Cerebellar nuclear complex (tissue), 1 donor: ENCODE results near the gene CSTF1.
"Not testable (repeated sequence)": the region's sequence is repeated elsewhere in the genome, so short reads cannot be mapped to it uniquely, and the experiment has no call there.

Source experiments
- DNase-seq, 2 experiments: peaks; one replicate each; lab custom pipeline; 2025; lab: John Stamatoyannopoulos, UW

CSTF1 gene

DNA sequence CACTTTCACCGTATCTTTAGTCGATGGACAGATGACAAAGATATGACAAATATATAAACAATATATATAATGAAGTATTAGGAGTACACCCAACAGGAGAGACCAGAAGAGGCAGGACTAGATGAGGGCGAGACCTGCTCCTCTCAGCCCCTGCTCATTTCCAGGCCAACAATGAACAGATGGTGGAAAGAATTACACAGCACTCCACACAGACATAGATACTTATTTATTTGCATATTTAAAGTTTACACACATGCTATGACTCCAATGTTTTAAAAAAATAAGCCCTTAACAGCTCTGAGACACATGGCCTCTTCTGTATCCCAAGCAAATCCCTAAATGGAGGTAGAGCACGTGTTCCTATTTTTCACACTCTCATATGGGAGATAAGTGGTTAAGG is 23.3 kb upstream of the CSTF1 start:
- DNase-seq: no peak

DNA sequence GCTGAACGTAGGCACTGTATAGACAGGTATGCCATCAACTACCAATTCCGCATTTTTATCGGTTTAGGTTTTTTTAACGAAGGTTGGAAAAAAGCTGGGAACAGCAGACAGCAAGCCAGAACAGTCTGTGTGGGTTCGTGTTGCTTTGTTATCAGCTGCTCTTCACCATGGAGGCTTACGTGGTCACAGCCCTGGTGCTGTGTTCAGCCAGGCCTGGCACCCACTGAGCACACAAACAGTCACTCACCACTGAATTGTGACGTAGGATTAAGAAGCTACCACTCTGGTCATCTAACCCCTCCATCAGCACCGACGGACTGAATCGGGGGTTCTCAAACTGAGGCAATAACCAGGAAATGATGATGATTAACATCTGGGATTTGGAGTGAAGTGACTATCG is 20.5 kb upstream of the CSTF1 start:
- DNase-seq: no peak

DNA sequence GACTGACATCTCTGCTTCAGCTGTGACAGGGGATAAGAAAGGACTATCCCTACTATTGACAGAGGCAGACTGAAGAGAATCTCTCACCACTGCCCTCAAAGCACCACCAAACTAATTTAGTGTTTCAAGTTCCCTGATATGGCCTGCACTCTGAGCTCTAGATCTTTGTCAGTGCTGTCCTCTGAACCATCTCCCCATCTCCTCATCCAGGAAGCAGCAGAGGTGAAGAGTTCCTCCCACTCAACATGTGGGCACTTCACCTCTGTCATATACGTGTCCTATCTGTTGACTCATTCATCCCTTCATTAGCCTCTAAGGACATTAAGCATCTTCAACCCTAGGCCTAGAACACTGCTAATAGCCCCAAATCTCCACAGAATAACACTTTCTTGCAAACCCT is 19.6 kb upstream of the CSTF1 start:
- no peak for DNase-seq

DNA sequence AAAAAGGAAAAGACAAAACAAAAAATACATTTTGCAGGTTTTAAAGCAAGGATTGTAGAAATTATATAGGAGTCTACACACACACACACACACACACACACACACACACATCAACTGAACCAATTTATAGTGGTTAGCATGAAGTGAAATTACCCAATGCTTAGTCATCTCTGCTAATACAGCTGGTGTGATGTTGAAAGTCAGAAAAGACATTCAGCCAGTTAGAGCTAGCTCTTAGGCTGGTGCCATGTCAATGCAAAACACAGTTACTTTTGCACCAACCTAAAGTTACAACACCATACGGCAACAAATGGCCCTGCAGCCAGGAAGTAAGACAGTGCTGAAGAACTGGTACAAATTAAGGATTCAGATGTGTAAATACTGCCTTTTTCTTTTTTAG is 18.5 kb upstream of the CSTF1 start:
- DNase-seq: no peak

DNA sequence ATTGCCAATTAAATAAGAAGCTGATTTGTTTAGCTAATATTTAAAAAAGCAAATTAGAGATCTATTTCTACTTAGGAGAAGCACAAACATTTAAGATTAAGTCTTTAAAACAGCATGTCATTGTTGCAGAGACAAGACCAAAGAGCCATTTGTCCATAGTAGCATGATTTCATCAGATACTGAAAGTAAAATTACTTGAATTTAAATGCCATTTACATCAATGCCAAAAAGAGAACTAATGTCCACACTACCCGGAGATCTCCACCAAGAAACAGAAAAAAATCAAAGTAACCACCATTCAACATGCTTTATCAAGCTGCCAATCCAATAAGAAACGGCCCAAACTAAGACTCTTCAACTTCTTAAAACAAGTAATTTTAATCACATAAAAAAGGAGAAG is 16.1 kb upstream of the CSTF1 start:
- no peak for DNase-seq

GRCh38 chr20:56378386-56378785 is 14.1 kb upstream of the CSTF1 start:
- DNase-seq: no peak

- DNase-seq: no peak
These were observed 12.1 kb upstream of the CSTF1 start for GRCh38 chr20:56380375-56380774.

- no peak for DNase-seq
These were observed 10.9 kb upstream of the CSTF1 start for GRCh38 chr20:56381501-56381900.

- no peak for DNase-seq
These were observed 9.7 kb upstream of the CSTF1 start for GRCh38 chr20:56382696-56383095.

DNA sequence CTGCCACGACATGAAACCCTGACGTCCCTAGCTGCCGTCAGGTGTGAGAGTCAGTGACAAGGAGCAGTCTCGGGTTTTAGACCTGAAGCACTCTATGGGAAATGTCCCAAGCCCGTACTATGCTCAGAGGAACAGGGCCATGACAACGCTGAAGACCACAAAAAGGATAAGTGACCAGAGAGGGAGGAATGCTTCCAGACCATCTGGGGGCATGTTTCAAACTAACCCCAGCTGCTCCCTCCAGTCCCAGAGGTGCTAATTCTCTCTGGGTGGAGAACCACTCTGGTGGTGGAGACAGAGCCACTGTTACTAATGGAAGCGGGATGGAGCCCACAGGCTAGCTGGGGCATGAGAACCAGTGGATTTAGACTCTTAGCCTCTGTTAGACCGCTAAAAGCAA is 9.1 kb upstream of the CSTF1 start:
- DNase-seq: no peak

DNA sequence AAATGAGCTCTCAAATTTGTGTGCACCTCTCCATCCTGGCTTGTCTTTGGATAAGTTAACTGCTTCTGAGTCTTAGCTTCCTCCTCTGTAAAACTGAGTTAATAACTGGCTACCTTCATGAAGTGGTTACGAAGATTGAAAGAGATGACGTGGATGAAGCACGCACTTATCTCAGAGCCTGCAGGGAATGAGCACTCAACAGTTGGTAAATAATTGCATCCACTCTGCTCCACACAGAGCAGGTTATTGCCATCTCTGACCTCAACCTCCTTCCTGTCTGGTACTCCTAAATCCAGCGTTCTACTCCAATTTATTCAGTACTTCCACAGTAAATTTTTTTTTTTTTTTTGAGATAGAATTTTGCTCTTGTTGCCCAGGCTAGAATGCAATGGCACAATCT is 7.3 kb upstream of the CSTF1 start:
- no peak for DNase-seq

DNA sequence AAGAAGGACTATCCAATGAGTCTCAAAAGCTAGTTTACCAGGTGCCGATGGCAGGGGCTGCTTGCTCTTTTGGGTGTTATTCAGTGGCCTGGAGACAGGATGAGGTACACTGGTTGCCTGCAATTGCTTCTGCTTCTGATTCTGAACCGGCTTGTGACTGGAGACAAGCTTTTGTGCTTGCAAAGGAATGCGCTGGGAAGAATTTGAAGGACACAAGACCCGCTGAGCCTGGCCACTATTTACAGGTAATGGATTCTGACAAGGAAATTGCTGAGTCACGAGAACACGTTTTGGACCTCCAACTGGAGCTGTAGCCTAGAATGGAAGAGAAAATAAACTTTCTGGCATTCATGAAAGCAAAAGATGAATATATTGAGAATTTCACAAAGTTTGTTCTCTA is 6.2 kb upstream of the CSTF1 start:
- no peak for DNase-seq

DNA sequence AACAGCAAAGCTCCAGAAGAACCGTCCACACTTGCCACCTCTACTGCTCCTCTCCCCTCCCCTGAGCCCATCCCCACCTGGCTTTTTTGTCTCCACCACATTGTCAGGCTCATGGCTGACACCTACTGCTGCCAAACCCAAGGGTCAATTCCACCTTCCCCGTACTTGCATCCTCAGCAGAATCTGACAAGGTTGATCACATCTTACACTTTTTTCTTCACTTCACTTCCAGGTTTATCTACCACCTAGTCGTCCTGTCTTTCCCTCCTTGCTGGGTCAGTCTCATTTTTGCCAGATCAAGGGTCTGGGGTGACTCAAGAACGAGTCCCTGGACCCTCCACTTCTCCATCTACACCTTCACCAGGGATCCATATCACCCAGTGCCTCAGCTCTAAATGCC is 3.6 kb upstream of the CSTF1 start:
- DNase-seq: no peak

GRCh38 chr20:56389807-56390206 is 2.6 kb upstream of the CSTF1 start:
- DNase-seq: no peak

- DNase-seq: not testable (repeated sequence)
These were observed 2.0 kb upstream of the CSTF1 start for GRCh38 chr20:56390396-56390795.

DNA sequence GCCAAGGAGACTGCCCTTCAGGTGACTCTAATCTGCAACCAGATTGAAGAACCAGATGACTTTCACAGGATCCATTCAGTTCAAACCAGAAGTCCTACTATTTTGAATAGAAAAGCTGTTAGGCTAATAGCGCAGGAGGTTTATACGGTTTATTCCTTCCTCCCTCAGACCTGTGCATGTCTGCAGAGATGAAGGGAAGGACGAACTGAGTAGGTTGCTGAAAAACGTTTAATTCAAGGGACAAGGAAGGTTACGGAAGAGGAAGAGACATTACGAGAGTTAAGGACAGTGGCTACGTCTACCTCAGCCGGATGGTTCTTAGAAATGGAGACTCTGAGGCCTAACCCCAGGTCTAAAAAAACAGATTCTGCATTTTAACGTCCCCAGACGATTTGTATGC is 1.4 kb upstream of the CSTF1 start:
- no peak for DNase-seq

DNA sequence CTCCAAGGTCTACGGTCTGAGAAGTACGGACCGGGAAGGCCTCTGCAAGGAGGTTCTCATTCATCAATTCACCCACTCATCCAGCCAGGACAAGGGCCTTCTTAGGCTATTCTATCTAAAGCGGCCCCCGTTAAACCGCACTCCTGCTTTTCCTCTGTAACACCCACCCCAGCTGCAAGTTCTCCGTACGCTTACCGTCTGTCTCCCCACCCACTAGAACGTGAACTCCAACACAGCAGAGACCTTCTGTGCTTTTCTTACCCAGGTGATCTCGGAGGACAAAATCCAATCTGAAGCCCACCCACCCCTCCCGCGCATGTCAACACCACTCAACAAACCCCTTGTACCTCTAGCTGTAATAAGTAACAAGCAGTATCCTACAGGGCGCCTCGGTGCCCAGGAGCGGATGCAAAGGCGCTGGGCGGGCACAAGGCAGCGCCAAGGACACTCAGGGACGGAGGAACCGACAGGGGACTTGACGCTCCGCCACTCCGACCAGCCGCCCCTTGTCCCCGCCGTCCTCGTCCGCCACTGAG is 781 bp upstream of the CSTF1 start:
- DNase-seq: no peak

DNA sequence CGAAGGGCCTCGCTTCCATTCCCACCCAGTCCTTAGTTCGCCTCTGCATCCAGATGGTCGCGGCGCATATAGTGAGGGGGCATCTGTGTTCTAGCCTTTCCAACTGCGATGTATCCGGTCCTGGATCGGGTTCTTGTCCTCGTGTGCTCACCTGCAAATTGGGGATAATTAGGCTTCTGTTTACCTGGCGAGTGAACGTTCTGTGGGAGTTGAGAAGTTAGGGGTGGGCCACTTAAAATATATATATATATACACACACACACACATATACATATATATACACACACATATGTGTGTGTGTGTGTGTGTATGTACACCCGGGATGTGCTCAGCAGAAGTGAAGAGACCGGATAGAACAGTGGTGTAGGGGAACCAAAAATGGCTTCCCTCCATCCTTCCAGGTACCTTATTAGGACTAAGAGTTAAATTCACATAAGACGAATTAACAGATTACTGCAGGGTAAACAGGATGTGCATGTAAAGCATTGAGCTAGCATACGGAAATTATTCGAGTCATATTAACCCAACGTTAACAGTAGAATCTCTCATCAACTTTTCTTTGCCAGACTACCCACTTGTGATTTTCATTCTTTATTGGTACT is 537 bp downstream of the CSTF1 start:
- no peak for DNase-seq

GRCh38 chr20:56393653-56394052 is 1.2 kb downstream of the CSTF1 start:
- DNase-seq: no peak

DNA sequence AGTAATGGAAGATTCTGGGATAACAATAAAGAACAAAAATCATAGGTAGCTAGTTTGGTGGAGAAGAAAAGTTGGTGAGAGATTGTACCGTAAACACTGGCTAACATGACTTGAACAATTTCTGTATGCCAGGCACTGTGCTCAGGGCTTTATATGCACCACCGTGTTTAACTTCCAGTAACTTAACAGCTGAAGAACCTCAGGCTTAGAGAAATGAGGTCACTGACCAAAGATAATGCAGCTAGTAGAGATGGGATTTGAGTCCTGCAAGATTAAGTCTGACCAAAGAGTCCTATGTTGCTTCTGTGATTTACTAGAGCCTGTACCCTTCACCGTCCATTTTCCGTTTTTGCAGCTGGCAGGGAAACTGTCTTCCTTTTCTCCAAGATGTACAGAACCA is 2.7 kb downstream of the CSTF1 start:
- no peak for DNase-seq

DNA sequence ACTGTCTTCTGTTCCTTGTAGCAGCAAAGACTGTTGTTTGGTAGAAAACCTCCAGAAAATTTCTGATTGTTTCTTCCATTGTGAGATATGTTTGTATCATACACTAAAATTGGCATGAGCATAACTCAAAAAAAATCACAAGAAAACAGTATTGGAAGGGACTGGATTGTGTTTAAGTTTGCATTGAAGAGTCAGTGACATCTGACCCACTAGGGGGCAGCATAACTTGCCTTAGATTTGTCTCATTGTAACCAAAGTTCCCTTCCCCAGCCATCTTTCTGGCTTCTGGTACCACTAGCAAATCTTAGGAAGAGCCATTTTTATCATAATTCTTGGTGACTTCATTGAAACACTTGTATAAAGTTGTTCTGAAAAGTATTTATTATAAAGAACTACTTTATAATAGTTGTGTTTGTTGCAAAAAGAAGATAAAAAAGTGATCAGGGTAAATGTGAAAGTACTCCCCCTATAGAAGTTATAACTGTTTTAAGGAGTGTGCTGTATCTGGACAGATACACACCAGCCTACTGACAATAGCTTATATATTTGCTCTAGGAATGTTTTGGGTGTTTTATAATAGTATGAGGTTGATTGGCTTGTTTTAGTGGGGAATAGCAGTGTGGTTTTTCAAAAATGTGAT is 7.7 kb downstream of the CSTF1 start:
- no peak for DNase-seq

DNA sequence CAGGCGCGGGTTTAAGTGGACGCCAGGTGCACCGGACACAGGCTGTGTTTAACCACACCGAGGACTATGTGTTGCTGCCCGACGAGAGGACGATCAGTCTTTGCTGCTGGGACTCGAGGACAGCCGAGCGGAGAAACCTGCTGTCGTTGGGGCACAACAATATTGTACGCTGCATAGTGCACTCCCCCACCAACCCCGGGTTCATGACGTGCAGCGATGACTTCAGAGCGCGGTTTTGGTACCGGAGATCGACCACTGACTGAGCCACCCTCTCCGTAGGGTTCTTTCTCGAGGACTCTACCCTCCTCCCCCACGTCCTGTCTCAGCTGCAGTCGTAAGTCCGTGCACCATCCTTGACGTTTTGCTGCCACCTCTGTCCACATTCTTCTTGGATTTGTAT is 11.0 kb downstream of the CSTF1 start:
- no peak for DNase-seq

DNA sequence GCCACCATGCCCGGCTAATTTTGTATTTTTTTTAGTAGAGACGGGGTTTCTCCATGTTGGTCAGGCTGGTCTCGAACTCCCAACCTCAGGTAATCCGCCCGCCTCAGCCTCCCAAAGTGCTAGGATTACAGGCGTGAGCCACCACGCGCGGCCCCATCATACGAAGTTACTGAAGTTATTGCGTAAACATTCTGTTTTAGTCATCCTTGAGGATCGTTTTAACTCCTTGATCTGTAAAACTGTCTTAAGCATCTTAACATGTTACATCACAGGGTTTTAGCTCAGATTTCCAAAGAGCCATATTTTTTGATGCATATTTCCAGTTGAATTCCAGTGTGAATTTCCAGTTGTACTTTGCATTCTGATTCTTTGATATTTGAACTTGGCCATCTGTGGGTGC is 12.9 kb downstream of the CSTF1 start:
- DNase-seq: not testable (repeated sequence)

DNA sequence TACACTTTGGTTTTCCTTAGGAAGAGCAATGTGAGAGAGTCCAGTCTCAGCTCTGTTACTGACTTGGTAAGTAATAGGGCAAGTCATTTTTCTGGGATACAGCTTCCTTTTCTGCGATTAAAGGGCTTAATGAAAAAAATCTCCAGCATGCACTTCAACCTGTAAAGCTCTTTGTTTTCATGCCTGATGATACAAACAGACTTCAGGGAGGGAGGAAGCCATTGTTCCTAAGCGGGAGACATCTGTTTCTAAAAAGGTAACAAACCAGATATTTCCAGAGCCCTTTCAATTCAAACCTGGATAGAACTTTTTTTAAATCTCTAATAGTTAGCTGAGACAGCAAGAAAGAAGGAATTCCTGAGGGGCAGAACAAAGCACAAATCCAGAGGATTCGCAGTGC is 14.5 kb downstream of the CSTF1 start:
- no peak for DNase-seq
